IPS-18c (cell line): ENCODE data around the gene GSTCD.
A peak's percentile ranks its signal among the peaks of the same experiment; 100 is the strongest.
"Not testable (repeated sequence)": the region's sequence is repeated elsewhere in the genome, so short reads cannot be mapped to it uniquely, and the experiment has no call there.

ENCODE experiments used
- H3K4me3 ChIP-seq: 2 replicates; pipeline ENCODE4 v1.7.0; 2013; ENCODE audit warnings: low read depth, mild to moderate bottlenecking, low read length, moderate library complexity; ENCODE audit not compliant: insufficient read depth
- H3K9me3 ChIP-seq: one replicate; pipeline ENCODE4 v1.6.1; 2013; ENCODE audit warnings: mild to moderate bottlenecking, low read length, moderate library complexity; ENCODE audit not compliant: control insufficient read depth, insufficient read depth

GSTCD gene

DNA sequence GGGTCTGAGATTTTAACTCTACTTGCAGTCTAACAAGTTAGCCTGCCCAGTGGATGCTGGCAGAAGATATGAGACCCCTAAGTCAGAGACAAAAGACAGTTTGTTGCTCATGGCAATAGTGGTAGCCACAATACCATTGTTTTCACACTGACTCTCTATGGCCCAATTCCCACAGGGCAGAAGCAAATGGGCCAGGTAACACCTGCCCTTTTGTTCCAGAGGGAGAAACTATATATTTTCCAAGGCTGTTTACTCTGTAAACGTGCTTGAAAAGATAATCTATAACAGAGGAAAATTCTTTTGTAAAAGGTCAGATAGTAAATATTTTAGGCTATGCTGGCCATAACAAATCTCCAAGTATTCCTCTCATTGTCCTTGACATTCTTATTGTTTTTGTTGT is 129.5 kb downstream of the GSTCD start:
- Histone ChIP-seq H3K9me3 (no peaks in the 10 kb centered on the region), H3K4me3 (no peak overlapping the region)

DNA sequence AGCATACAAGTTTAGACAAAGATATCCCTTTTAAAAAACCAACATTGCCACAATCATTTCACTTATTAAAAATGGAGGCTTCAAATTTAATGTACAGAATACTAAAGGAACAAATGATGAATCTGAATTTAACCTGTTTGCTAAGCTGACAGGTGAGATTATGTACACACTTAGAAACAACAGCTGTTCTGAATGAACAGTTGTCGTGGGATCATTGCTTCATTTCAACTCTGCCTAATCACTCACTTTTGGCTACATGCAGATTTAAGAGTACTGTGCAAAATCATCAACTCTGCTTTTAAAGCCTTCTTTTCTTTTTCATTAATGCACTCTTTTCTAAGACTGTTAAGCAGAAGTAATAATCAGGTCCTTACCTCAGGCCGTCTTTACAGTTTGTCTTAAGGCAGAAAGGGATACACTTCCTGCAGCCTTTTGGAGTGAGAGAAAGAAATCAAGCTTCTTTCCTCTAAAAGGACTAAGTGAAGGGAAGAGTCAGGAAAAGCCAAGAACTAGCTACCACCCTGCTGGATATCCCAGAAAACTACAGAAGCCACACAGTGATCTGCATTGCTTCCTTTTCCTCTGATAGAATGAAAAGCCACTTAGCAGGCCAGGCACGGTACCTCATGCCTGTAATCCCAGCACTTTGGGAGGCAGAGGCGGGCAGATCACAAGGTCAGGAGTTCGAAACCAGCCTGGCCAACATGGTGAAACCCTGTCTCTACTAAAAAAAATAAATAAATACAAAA is 132.0 kb downstream of the GSTCD start:
- Histone ChIP-seq H3K4me3 (no peak overlapping the region), H3K9me3 (no peaks in the 10 kb centered on the region)

DNA sequence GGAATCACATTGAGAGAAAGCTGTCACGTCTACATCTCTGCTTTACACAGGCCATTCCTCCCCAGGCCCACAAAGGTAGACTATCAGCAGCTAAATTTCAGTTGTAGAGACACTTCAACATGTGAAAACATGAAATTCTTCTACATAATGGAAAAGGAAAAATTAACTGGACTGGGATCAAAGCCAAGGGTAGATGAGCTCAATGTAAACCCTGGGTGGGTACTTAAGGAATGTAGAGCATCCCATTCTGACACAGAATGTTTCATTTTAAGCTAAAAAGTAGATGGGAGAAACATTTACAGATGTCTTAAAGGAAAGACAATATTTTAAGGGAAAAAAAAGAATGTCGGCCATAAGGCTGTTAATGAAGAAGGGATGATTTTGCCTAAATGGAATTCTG is 135.4 kb downstream of the GSTCD start:
- Histone ChIP-seq H3K4me3 (no peak overlapping the region), H3K9me3 (no peaks in the 10 kb centered on the region)

DNA sequence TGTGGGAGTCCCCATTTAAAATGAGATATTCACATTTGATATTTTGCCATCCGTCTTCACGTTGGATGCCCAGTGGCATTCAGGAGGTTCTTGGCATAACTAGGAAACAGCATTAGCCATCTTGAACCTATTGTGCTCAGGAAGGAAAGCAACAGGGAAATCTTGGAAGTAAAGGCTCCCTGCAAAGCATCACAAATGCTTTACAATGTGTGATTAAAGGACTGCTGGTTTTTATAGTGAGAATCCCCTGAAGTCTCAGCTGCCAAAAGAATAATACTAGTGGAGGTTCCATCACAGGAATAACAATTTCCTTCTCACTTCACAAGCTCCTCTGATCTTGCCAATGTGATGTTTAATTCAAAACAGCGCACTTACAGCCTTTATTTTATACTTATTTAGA is 137.0 kb downstream of the GSTCD start:
- Histone ChIP-seq H3K4me3 (no peak overlapping the region), H3K9me3 (no peaks in the 10 kb centered on the region)

DNA sequence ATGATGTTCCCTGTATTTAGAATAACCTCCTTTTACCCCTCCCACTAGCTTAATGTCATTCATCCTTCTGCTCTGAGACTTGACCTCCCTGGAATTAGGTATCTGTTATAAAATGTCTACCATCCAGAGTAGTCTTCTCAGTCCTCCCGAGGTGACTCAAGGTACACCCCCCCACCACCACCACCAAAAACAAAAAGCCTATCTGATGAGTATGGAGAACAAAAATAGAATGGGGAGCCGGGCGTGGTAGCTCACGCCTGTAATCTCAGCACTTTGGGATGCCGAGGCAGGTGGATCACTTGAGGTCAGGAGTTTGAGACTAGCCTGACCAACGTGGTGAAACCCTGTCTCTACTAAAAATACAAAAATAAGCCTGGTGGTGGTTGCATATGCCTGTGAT is 139.8 kb downstream of the GSTCD start:
- H3K9me3 ChIP-seq, H3K4me3 ChIP-seq: not testable (repeated sequence)

DNA sequence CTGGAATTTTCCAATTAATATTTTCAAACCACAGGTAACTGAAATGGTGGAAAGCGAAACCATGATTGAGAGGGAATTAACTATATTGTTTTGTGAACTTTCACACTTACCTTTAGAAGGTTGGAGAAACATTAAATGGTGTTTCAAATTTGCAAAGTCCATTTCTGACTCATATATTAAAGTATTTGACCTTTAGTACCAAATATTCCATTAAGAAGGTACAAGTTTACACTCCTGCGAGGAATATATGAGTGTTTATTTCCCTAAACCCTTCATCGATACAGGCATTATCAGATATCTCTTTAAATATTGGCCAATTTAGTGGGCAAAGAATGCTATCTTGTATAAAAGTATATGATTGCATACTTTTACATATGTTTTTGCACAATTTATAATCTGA is 142.6 kb downstream of the GSTCD start:
- Histone ChIP-seq H3K4me3 (no peak overlapping the region), H3K9me3 (no peaks in the 10 kb centered on the region)

DNA sequence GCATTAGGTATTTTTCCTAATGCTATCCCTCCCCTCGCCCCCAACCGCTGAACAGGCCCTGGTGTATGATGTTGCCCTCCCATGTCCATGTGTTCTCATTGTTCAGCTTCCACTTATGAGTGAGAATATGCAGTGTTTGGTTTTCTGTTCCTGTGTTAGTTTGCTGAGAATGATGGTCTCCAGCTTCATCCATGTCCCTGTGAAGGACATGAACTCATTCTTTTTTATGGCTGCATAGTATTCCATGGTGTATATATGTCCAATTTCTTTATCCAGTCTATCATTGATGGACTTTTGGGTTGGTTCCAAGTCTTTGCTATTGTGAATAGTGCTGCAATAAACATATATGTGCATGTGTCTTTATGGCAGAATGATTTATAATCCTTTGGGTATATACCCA is 143.6 kb downstream of the GSTCD start:
- H3K9me3 ChIP-seq, H3K4me3 ChIP-seq: not testable (repeated sequence)

DNA sequence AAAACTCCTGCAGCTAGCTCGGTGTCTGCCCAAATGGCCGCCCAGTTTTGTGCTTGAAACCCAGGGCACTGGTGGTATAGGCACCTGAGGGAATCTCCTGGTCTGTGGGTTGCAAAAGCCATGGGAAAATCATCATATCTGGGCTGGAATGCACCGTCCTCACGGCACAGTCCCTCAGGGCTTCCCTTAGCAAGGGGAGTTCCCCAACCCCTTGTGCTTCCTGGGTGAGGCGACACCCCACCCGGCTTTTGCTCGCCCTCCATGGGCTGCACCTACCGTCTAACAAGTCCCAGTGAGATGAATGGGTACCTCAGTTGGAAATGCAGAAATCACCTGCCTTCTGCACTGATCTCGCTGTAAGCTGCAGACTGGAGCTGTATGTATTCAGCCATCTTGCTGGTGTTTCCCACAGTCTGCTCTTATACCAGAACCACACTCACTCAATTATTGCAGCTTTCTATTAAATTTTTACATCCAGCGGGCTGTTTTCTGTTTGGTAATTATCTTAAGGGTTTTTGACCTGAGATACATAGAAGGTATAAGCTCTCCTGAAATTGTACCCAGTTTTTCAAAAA is 150.0 kb downstream of the GSTCD start:
- Histone ChIP-seq H3K4me3 (no peak overlapping the region), H3K9me3 (peaks cover 2% of the 10 kb centered on the region)

DNA sequence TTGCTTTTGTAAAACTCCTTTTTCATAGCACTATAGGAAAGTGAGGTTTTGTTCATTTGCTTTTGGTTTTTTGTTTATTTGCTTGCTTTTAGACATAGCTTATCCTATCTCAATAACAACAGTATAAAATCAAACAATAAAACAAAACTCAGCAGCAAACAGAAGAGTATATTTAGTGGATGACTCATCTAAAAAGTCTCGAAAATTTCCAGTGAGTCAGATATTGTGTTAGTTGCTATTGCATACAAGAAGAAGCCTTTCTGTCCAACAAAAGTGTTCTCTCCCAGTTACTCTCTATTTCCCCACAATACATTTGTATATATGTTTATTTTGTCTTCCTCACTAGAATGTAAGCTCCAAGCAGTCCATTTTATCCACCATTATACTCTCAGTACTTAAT is 150.6 kb downstream of the GSTCD start:
- H3K4me3 ChIP-seq, result no peak overlapping the region
- peaks cover 2% of the 10 kb centered on the region for H3K9me3 ChIP-seq

DNA sequence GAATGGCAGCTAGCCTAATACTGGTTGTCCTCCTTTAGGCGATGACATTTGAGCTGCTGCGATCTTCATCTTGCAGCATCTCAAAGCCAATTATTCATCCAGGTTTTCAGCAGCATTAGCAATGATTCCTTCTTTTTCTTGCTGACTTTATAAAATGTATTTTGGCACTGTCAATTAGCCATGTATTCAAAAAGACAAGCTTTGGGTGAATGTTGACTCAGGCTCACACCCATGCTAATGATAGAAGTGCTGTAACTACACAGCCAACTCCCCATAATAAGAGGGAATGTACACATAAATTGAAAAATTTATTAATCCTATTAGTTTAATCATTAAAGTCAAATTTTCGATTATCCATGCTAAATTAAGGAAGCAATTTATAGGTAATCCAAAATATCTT is 162.4 kb downstream of the GSTCD start:
- no peaks in the 10 kb centered on the region for H3K9me3 ChIP-seq
- no peak overlapping the region for H3K4me3 ChIP-seq

DNA sequence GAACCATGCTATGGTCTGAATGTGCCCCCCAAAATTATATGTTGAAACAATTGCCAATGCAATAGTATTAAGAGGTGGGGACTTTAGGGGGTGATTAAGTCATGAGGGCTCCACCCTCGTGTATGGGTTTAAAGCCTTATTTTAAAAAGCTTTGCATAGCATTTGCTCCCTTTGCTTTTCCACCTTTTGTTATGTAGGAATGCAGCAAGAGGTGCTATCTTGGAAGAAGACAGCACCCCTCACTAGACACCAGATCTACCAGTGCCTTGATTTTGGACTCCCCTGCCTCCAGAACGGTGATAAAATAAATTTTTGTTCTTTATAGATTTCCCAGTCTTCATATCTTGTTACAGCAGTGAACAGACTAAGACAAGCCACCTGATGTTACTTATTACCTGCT is 163.4 kb downstream of the GSTCD start:
- no peaks in the 10 kb centered on the region for H3K9me3 ChIP-seq
- H3K4me3 ChIP-seq, result no peak overlapping the region

DNA sequence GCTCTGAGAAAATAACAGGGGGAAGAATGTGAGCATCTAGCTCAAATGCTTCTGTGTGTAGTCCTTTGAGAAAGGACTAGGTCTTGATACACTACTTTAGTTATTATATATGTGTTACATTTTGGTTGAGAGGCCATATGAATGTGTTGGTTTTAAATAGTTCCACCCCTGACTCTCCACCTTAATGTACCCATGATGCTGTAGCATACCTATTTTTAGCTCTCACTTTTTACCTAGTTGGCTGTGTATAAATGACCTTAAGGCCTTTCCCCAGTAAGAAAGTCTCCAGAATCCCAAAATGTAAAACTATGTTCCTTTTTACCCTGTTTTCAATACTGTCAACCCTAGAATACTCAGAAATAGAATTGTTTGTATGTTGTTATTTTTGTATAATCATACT is 166.6 kb downstream of the GSTCD start:
- H3K9me3 ChIP-seq, result no peaks in the 10 kb centered on the region
- H3K4me3 ChIP-seq, result no peak overlapping the region

DNA sequence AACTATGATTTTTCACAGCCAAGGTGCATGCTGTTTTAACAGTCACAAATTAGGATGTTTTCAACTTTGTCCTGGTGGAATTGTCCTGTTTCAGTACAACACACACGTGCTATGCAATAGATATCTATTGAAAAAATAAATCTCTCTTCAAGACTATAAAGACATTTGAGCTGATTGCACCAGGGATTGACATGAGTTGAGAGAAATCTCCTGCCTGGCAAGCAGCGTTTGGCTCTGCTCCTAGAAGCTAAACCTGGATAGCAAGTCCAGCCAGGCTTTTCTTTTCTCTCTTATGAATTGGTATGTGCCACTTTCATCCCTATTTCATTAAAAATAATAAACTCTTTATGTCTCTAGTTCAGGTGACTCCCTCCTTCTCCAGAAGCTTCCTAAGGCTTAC is 170.1 kb downstream of the GSTCD start:
- Histone ChIP-seq H3K4me3 (no peak overlapping the region), H3K9me3 (no peaks in the 10 kb centered on the region)

DNA sequence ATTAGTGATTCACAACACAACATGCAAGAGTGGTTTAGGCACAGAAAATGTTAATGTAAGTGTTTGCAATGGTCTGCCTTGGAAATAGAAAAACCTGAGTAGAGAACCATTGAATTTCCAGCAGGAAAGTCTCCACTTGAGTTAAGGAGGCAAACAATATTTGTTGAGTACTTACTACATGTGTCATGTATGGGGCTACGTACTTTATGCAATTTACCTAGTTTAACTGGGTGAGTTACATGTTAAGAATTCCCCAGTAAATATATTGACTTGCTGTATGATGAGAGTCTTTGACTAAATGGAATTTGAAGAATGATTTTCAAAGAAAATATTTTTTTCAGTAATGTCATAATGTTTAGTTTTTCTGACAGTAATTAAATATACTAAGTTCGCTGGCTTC is 178.9 kb downstream of the GSTCD start:
- no peak overlapping the region for H3K4me3 ChIP-seq
- H3K9me3 ChIP-seq, result no peaks in the 10 kb centered on the region

DNA sequence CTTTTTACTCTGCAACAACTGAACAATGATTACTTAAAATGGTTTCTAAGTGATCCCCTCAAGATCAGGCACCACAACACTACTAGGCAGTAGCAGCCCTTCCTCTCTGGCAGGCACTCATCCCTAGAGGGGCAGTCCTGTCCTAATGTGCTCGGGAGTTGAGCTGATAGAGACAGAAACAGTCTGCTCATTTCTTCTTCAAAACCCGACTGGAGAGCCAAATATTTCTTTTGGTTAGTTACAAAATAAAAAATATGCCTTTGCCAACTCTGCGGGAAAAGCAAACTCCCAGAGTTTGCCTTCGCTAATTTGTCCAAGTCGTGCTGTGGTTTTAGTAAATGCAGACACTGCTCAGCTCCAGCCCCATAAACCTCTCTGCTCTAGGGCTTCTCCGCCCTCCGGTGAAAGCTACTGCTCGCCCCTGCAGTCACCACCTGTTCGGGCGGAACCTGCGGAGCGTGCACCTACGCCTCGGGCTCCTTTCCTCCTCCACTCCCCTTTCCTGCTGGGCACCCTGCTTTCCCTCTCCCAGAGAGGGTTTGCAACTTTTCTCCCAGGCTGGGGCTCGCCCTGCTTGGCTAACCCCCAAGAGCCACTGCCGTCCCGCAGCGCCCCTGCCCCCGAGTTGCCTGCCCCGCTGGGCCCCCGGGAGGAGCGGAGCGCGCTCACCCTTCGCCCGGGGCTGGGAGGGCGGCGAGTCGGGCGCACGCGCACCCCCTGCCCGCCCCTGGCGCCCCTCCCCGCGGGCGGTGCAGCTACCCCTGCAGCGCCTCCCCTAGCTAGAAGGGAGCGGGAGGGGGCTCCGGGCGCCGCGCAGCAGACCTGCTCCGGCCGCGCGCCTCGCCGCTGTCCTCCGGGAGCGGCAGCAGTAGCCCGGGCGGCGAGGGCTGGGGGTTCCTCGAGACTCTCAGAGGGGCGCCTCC is 186.3 kb downstream of the GSTCD start, which contains the start of gene NPNT:
Gene NPNT (plus strand): TSS at position 812 of the 923 bp plus-strand sequence. CDS start 182 bp downstream, outside the sequence.
- H3K9me3 ChIP-seq, result peaks cover 3% of the 10 kb centered on the region
- peak within 1 kb of the TSS; percentile 52 for H3K4me3 ChIP-seq

DNA sequence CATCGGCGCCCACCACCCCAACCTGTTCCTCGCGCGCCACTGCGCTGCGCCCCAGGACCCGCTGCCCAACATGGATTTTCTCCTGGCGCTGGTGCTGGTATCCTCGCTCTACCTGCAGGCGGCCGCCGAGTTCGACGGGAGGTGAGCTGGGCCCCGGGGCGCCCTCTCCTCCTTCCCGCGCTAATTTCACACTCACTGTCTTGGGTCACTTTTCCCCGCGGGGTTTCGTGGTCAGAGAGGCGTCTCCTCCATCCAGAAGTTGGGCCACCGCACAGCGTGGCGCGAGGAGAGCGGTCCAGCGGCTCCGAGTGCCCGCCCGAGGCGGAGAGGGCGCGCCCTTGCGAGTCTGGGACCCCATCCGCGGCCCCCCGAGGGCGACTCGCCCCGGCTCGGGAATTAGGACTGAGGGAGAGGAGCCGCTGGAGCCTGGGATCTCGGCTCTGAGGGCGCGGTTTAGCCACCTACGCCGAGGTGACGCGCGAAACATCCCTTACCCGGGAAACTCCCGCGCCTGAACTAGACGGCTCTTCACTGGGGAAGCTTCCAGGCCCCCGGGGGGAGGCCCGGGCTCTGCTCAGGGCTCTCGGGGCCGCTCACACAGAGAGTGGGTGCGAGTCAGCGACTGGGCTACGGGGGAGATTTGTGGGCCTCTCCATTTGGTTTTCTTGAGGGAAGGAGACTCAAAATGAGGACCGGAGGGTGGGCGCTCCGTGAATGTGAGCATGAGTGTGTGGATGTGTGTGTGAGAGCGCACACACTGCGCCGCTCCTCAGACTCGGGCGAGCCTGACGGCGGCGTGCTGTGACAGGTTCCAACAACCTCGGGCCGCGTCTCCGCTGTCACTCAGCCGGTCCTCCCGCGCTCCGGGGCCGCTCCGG is 187.2 kb downstream of the GSTCD start:
- H3K4me3 ChIP-seq, result peak overlapping the region; percentile 52; the same call in 1 of the 2 replicates
- H3K9me3 ChIP-seq, result peaks cover 3% of the 10 kb centered on the region

DNA sequence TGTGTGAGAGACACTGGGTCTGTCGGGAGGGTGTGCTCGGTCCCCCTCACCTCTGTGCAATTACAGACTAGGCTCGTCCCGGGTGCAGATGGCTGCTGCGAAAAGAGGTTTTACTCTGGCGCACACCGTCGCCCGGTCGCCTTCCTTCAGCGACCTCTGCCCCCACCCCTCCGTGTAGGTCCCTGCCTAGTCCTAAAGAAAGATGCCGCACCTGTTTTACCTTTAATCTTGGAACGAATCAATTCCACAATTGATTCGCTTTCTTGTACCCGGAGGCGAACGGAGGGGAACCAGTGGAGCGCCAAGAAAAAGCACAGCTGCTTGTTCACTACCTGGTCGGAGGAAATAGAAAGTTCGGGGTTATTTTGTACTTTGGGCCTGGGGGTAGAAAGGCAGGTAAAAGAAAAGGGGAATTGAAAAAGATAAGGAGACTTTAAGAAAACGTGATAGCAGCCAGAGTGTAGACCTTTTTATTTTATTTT is 187.9 kb downstream of the GSTCD start:
- H3K9me3 ChIP-seq, result peaks cover 3% of the 10 kb centered on the region
- peak overlapping the region; percentile 52; the same call in 1 of the 2 replicates for H3K4me3 ChIP-seq
